Activated CD8-positive, alpha-beta memory T cell treated with anti-CD3 and anti-CD28 coated beads, Interleukin-2, amount 10 ng/mL, durations not matched to agents 7 days and 5 days (primary cell): ENCODE data around the gene KCNQ2. TPM values are rescaled to one million over a fixed set of nuclear protein-coding genes. Genes with fewer than 3 reads are reported as not detected.

ENCODE experiments used
- ATAC-seq: fragments of 150-1000 bp; cut with Tn5 transposase; one replicate; pipeline ENCODE4 v1.10.0; 2021; ENCODE audit warnings: moderate library complexity
- CTCF ChIA-PET: fragments of 350-600 bp; sonication (Branson Sonifier 250); formaldehyde crosslinking; loops from one replicate; lab custom pipeline; 2021; ENCODE audit warnings: antibody characterized with exemption; lab: Charles Lee
- DNase-seq: peaks from one replicate; pipeline ENCODE4 v3.0.0-alpha.2; 2020
- H3K27ac Mint-ChIP-seq: one replicate; pipeline ENCODE4 v1.8.0; 2021; ENCODE audit warnings: mild to moderate bottlenecking, mixed read lengths
- H3K27me3 Mint-ChIP-seq: one replicate; pipeline ENCODE4 v1.8.0; 2021; ENCODE audit warnings: mixed read lengths
- H3K36me3 Mint-ChIP-seq: one replicate; pipeline ENCODE4 v1.8.0; 2021; ENCODE audit warnings: mild to moderate bottlenecking, mixed read lengths
- H3K4me1 Mint-ChIP-seq: one replicate; pipeline ENCODE4 v1.8.0; 2021; ENCODE audit warnings: mixed read lengths
- H3K4me3 Mint-ChIP-seq: one replicate; pipeline ENCODE4 v1.8.0; 2021; ENCODE audit warnings: mild to moderate bottlenecking, moderate library complexity, mixed read lengths
- H3K9me3 Mint-ChIP-seq: one replicate; pipeline ENCODE4 v1.8.0; 2022; ENCODE audit warnings: low read depth, mixed read lengths
- total RNA-seq, 2 experiments: library from RNA; stranded (reverse); gene quantifications; one replicate each; pipeline ENCODE4 v1.2.3, GENCODE V29; 2021

KCNQ2 gene
- total RNA-seq, 2 experiments from 2014 or later: 0.05 TPM; not detected in 1

DNA sequence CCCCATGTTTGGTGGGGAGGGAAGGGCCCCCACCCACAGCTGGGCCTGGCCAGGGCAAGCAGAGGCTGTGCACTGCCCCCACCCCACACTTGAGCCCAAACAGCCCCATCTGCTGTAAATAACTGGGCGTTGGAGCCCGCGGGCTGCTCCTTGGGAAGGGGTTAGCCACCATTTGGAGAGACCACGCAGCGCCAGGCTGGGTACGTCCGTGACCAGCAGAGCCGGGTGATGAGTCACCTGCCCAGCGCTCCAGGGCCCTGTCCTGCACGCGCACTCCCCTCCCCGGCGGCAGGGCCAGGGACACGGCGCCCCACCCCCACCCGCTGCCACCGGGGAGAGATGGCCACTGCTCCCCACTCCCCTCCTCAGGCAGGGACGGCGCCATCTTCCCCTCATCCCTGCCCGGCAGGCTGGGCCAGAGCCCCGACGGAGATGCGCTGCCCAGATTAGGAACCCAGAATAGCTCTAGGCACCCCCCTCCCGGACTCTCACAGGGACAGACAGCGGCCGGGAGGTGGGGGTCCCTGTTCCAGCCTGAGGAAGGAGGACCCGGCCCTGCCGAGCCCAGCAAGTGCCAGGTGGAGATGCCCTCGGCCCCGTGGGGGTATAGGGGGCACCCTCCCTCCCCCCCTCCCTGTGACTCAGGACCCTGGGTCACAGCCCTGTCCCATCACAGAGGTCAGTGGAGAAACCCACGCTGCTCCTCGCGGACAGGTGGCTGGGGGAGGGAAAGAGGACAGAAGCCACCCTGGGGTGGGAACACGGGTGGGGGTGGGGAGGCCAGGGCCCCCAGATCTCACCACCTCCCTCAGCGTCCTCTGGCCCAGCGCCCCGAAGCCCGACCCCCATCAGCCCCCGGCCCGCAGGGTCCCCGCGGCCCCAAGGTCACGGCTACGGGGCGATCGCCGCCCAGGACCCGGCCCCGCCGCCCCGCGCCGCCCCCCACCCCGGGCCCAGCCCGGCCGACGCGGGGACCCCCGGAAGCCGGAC lies 25.8 kb upstream of the KCNQ2 start:
- Mint-ChIP-seq H3K4me1 (no peaks in the 10 kb centered on the region), H3K4me3 (no peak overlapping the region), H3K9me3 (no peaks in the 10 kb centered on the region), H3K36me3 (no peaks in the 10 kb centered on the region), H3K27ac (no peak overlapping the region), H3K27me3 (peaks cover 26% of the 10 kb centered on the region)
- CTCF ChIA-PET: no interaction called here
- ATAC-seq: no peak
- no peak for DNase-seq

DNA sequence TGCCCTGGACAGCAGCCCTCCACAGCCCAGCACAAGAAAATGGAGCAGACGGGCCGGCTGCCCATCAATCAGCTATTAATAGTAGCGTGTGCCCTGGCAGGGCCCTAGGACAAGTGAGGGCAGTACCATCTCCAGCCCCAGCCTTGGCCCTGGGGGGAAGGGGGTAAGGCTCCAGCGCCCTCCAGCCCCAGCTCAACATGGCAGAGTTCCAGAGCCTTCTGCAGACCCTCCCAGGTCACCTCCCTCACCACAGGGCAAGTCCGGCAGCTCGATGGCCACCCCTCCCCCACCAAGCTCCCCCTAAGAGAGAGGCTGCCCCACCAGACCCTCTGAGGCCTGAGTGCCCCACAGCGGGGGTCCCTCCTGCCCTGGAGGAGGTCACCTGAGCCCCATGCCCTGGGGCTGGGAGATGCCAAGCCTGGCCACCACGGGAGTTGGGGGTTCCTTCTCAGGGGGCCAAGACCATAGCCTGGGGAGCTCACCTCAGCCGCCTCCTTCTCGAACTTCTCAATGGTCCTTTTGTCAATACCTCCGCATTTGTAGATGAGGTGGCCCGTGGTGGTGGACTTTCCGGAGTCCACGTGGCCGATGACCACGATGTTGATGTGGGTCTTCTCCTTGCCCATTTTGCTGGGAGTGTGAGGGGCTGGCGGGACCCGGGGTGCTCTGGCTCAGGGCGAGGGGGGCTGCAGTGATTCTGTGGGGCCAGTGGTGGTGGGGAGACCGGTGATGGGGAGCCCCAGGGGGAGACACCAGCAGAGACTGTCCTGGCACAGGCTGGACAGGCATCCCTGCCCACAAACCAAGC lies 24.9 kb upstream of the KCNQ2 start:
- Mint-ChIP-seq H3K27ac (no peak overlapping the region), H3K36me3 (no peaks in the 10 kb centered on the region), H3K4me1 (no peaks in the 10 kb centered on the region), H3K4me3 (no peak overlapping the region), H3K9me3 (no peaks in the 10 kb centered on the region), H3K27me3 (peaks cover 26% of the 10 kb centered on the region)
- CTCF ChIA-PET: interaction anchor here (0.6 to 2.2 kb wide), 15 partner anchors 11 to 623 kb away, joined by 3 to 11 read pairs (median 4); partner anchors contain the start of genes PPDPF, PTK6 and TPD52L2
- ATAC-seq (no peak), DNase-seq (no peak)

DNA sequence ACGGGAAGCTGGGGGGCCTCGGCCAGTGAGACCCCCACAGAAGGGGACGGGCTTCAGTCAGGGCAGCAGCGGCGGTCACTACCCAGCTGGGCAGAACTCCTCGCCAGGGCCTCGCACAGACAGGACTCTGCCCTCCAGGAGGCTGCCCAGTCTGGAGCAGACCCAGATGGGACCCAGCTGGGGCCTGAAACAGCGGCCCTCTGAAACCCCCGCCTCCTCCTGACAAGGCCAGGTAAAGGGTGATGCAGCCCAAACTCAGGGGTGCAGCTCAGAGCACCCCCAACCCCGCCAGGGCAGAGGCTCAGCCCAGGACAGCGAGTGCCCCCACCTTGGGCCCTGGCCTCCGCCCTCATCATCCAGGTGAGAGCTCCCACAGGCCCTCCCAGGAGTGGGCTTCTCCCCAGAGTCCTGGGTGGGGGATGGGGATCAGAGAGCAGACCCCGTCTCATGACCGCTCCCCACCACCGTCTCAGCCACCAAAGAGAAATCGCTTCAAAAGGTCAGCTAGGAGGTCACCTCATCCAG lies 24.2 kb upstream of the KCNQ2 start:
- Mint-ChIP-seq H3K27me3 (peaks cover 26% of the 10 kb centered on the region), H3K36me3 (no peaks in the 10 kb centered on the region), H3K4me1 (no peaks in the 10 kb centered on the region), H3K9me3 (peaks cover 3% of the 10 kb centered on the region), H3K4me3 (no peak overlapping the region), H3K27ac (no peak overlapping the region)
- ATAC-seq (no peak), DNase-seq (no peak)
- CTCF ChIA-PET: interaction anchor here (0.6 to 2.2 kb wide), 37 partner anchors 9 to 760 kb away, joined by 3 to 11 read pairs (median 4); partner anchors contain the start of genes ARFGAP1, PPDPF, PTK6 and TPD52L2

DNA sequence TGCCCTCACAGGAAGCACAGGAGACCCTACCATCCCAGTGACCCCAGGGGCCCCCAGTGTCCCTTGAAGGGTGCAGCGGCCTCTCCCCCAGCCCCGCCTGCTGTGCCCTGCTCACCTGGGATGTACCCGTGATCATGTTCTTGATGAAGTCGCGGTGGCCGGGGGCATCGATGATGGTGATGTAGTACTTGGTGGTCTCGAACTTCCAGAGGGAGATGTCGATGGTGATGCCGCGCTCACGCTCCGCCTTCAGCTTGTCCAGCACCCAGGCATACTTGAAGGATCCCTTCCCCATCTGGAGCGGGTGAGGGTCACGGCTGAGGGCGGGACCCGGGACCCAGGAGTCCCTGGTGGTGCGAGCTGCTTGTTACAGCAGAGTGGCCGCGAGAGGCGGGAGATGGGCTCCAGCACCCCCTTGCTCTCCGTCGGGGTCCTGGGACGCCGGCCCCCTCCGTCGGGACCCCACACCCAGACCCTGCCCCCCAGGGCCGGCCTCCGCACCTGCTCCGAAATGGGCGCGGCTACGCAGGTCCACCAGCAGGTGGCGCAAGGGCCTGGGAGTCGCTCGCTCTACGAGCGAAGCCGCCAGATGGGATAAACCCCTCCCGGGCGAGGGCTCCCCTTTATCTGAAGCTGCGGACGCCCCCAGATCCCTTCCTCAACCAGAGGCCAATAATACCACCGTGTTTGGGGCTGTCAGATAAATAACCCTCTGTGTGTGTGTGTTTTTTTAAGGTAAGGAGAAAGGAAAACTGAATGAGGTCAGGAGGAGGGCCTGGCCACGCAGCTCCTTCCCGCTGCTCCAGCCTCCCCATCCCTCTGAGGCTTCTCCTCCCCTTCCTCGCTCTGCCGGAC lies 23.5 kb upstream of the KCNQ2 start:
- peaks cover 26% of the 10 kb centered on the region for H3K27me3 Mint-ChIP-seq
- CTCF ChIA-PET: interaction anchor here (0.6 to 2.2 kb wide), 36 partner anchors 10 to 761 kb away, joined by 3 to 11 read pairs (median 4); partner anchors contain the start of genes ARFGAP1, PPDPF, PTK6 and TPD52L2
- DNase-seq (peak; percentile 79), ATAC-seq (peak; percentile 77)
- no peaks in the 10 kb centered on the region for H3K4me1 Mint-ChIP-seq
- no peak overlapping the region for H3K27ac Mint-ChIP-seq
- H3K9me3 Mint-ChIP-seq: peaks cover 3% of the 10 kb centered on the region
- H3K4me3 Mint-ChIP-seq: no peak overlapping the region
- no peaks in the 10 kb centered on the region for H3K36me3 Mint-ChIP-seq

DNA sequence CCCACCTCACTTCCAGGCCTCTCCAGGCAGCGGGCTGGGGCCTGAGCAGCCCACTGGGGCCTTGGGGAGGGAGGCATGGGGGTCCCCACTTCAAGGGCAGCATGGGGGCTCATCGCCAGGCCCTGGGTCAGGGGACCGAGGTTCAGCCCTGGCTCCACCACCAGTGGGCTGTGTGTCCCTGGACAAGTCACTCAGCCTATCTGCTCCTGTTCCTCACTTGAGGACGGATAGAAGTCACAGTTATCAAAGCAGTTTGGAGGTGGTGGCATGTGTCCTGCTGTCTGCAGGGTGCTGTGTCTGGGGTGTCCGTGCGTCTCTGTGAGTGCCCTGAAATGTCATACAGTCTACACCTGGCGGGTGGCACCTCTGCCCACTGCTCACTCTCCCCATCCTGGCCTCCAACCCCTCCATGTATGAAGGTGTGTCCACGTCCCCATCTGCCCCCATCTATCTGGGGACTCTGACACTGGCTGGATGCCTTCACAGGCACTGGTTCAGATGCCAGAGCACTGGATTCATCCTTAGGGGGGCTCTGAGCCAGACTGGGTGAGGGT lies 22.8 kb upstream of the KCNQ2 start:
- H3K27me3 Mint-ChIP-seq: peaks cover 22% of the 10 kb centered on the region
- no peaks in the 10 kb centered on the region for H3K36me3 Mint-ChIP-seq
- H3K27ac Mint-ChIP-seq: no peak overlapping the region
- CTCF ChIA-PET: interaction anchor here (0.9 to 2.2 kb wide), 12 partner anchors 11 to 588 kb away, joined by 3 to 11 read pairs (median 4); partner anchors contain the start of gene PTK6
- peaks cover 3% of the 10 kb centered on the region for H3K9me3 Mint-ChIP-seq
- H3K4me3 Mint-ChIP-seq: no peak overlapping the region
- DNase-seq (no peak), ATAC-seq (no peak)
- no peaks in the 10 kb centered on the region for H3K4me1 Mint-ChIP-seq

DNA sequence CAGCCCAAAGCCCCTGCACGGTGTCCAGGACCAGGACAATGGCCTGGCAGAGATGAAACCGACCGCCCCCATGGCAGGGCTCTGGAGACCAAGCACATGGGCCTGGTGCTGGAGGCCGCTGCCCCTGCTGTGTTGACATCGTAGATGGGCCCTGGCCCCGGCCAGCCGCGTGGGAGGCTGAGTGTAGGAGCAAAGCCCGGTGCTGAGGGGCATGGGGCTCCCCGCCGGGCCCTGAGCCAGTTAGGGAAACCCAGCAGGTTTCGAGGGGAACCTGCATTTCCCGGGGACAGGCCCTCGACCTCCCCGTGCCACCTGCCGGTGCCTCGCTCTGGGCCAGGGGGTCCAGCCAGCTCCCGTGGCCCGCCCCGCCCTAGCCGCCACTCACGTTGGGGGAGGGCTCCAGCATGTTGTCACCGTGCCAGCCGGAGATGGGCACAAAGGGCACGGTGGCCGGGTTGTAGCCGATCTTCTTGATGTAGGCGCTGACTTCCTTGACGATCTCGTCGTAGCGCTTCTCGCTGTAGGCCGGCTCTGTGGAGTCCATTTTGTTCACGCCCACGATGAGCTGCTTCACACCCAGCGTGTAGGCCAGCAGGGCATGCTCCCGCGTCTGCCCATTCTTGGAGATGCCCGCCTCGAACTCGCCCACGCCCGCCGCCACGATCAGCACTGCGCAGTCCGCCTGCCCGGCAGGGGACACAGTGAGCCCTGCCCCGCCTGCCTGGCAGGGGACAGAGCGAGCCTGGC lies 22.1 kb upstream of the KCNQ2 start:
- no peak overlapping the region for H3K4me3 Mint-ChIP-seq
- H3K4me1 Mint-ChIP-seq: no peaks in the 10 kb centered on the region
- peaks cover 3% of the 10 kb centered on the region for H3K9me3 Mint-ChIP-seq
- ATAC-seq (no peak), DNase-seq (no peak)
- H3K27me3 Mint-ChIP-seq: peaks cover 18% of the 10 kb centered on the region
- no peaks in the 10 kb centered on the region for H3K36me3 Mint-ChIP-seq
- no peak overlapping the region for H3K27ac Mint-ChIP-seq
- CTCF ChIA-PET: interaction anchor here (1.2 kb wide), 1 partner anchor 369 kb away, joined by 3 read pairs; no protein-coding TSS in a partner anchor

DNA sequence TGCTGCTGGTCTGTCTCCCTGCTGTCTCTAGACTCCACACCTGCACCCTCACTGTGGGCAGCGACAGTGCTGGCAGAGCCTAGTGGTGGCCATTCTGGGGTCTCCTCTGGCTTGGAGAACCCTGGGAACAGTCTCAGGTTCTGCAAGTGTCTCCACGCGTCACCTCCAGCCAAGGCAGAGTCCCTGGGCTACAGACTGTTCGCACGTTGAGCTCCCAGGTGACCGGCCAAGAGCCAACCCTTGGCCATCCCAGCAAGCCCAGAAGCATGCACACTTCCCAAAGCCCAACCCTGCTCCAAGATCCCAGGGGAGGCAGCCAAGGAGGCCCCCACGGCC lies 21.6 kb upstream of the KCNQ2 start:
- H3K4me1 Mint-ChIP-seq: no peaks in the 10 kb centered on the region

DNA sequence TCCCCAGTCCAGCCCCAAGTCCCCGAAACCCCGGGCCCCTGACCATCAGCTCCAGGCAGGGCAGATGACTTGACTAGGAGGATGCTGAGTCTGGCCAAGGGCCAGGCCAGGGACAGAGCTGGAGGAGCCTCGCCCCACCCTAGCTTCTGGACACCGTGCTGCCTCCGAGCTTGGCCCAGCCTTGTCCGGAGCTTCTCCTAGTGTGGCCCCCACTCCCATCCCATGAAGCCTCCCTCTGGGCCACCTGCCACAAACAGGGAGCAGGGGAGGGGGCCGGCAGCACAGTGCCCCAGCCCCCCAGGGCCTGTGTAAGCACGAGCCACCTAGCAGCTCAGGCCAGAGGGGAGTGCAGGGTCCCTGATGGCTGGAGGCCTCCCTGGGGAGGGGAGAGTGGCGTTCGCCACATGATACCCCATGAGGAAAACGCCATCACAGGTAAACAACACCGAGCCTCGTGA lies 21.1 kb upstream of the KCNQ2 start:
- Mint-ChIP-seq H3K27ac (no peak overlapping the region), H3K27me3 (peaks cover 18% of the 10 kb centered on the region), H3K36me3 (no peaks in the 10 kb centered on the region), H3K9me3 (peaks cover 3% of the 10 kb centered on the region), H3K4me3 (no peak overlapping the region), H3K4me1 (no peaks in the 10 kb centered on the region)
- CTCF ChIA-PET: interaction anchor here (0.6 to 1.3 kb wide), 3 partner anchors 27 to 495 kb away, joined by 3 to 5 read pairs (median 3); partner anchors contain the start of gene PPDPF
- DNase-seq (no peak), ATAC-seq (no peak)

More for the DNA sequence above, 21.6 kb upstream of the KCNQ2 start:
- H3K36me3 Mint-ChIP-seq: no peaks in the 10 kb centered on the region
- peaks cover 3% of the 10 kb centered on the region for H3K9me3 Mint-ChIP-seq
- ATAC-seq (no peak), DNase-seq (no peak)
- no peak overlapping the region for H3K27ac Mint-ChIP-seq
- CTCF ChIA-PET: interaction anchor here (0.6 to 1.3 kb wide), 3 partner anchors 27 to 495 kb away, joined by 3 to 5 read pairs (median 3); partner anchors contain the start of gene PPDPF
- H3K4me3 Mint-ChIP-seq: no peak overlapping the region
- peaks cover 18% of the 10 kb centered on the region for H3K27me3 Mint-ChIP-seq

DNA sequence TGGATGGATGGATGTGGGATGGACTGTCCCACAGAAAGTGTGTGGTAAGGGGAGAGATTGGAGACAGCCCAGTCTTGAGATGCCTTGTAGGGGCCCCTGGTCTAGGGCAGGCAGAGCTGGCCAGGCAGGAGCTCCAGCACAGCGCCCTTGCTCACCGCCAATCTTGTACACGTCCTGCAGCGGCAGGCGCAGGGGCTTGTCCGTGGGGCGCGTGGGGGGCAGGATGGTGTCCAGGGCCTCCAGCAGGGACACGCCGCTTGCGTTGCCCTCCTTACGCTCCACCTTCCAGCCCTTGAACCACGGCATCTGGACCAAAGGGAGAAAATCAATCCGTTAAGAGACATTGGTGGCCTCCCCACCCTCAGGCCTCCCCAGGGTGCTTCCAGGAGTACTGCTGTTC lies 20.5 kb upstream of the KCNQ2 start:
- no peak for ATAC-seq
- DNase-seq: no peak
- Mint-ChIP-seq H3K27me3 (peaks cover 18% of the 10 kb centered on the region), H3K9me3 (peaks cover 3% of the 10 kb centered on the region), H3K4me1 (no peaks in the 10 kb centered on the region), H3K27ac (no peak overlapping the region), H3K36me3 (no peaks in the 10 kb centered on the region), H3K4me3 (no peak overlapping the region)
- CTCF ChIA-PET: interaction anchor here (1.3 kb wide), 1 partner anchor 28 kb away, joined by 5 read pairs; the partner anchor contains the start of gene PPDPF

DNA sequence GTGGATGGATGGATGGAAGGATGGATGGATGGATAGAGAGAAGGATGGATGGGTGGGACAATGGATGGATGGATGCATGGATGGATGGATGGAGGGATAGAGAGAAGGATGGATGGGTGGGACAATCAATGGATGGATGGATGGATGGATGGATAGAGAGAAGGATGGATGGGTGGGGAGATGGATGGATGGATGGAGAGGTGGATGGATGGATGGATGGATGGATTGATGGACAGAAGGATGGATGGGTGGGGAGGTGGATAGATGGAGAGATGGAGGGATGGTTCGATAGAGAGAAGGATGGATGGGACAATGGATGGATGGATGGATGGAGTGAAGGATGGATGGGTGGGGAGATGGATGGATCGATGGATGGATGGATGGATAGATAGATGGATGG lies 20.1 kb upstream of the KCNQ2 start:
- CTCF ChIA-PET: no interaction called here
- ATAC-seq (no peak), DNase-seq (no peak)
- Mint-ChIP-seq H3K4me3 (no peak overlapping the region), H3K27ac (no peak overlapping the region), H3K4me1 (no peaks in the 10 kb centered on the region), H3K9me3 (peaks cover 3% of the 10 kb centered on the region), H3K36me3 (no peaks in the 10 kb centered on the region), H3K27me3 (peaks cover 13% of the 10 kb centered on the region)

DNA sequence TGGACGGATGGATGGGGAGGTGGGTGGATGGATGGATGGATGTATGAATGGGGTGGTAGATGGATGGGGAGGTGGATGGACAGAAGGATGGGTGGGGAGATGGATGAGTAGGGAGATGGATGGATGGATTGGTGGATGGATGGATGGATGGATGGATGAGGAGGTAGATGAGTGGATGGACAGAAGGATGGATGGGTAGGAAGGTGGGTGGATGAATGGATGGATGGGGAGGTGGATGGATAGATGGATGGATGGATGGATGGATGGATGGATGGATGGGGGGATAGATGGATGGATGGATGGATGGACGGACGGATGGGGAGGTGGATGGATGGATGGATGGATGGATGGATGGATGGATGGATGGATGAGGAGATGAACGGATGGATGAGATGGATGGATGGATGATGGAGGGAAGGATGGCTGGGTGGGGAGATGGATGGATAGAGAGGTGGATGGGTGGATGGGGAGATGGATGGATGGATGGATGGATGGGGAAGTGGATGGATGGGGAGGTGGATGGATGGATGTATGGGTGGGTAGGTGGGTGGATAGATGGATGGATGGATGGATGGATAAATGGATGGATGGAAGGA lies 19.3 kb upstream of the KCNQ2 start:
- peaks cover 3% of the 10 kb centered on the region for H3K9me3 Mint-ChIP-seq
- ATAC-seq (no peak), DNase-seq (no peak)
- CTCF ChIA-PET: no interaction called here
- H3K4me1 Mint-ChIP-seq: no peaks in the 10 kb centered on the region
- peaks cover 8% of the 10 kb centered on the region for H3K27me3 Mint-ChIP-seq
- no peaks in the 10 kb centered on the region for H3K36me3 Mint-ChIP-seq
- H3K27ac Mint-ChIP-seq: no peak overlapping the region
- H3K4me3 Mint-ChIP-seq: no peak overlapping the region
